Naive B cell (primary cell): ENCODE results near the gene CXCL12. TPM values are rescaled to one million over a fixed set of nuclear protein-coding genes. Genes with fewer than 3 reads are reported as not detected.

Experiments
- ATAC-seq, 2 donors: fragments of 150-1000 bp; cut with Tn5 transposase; 2 replicates each; pipeline ENCODE4 v1.10.0; 2021; ENCODE audit warnings: low read depth in 2 of 2, mild to moderate bottlenecking in 2 of 2, moderate library complexity in 2 of 2
- DNase-seq: peaks from one replicate; pipeline ENCODE4 v3.0.0; 2022
- H3K27ac Mint-ChIP-seq, 6 donors: one replicate each; pipeline ENCODE4 v1.8.0; 2020 to 2022; ENCODE audit warnings: mild to moderate bottlenecking in 6 of 6, mixed read lengths in 6 of 6, moderate library complexity in 5 of 6, inconsistent platforms in 2 of 6
- H3K27me3 Mint-ChIP-seq, 3 donors: one replicate each; pipeline ENCODE4 v1.8.0; 2021 to 2022; ENCODE audit warnings: mixed read lengths in 3 of 3, mild to moderate bottlenecking in 1 of 3
- H3K36me3 Mint-ChIP-seq, 2 donors: one replicate each; pipeline ENCODE4 v1.8.0; 2020 to 2022; ENCODE audit warnings: mixed read lengths in 2 of 2, inconsistent platforms in 1 of 2, mild to moderate bottlenecking in 1 of 2
- H3K4me1 Mint-ChIP-seq, 3 donors: one replicate each; pipeline ENCODE4 v1.8.0; 2020 to 2022; ENCODE audit warnings: mixed read lengths in 3 of 3, inconsistent platforms in 1 of 3, mild to moderate bottlenecking in 1 of 3, moderate library complexity in 1 of 3
- H3K4me3 Mint-ChIP-seq, 8 donors: one replicate each; pipeline ENCODE4 v1.8.0; 2020 to 2022; ENCODE audit warnings: mild to moderate bottlenecking in 8 of 8, mixed read lengths in 8 of 8, moderate library complexity in 8 of 8, inconsistent platforms in 2 of 8
- H3K9me3 Mint-ChIP-seq, 7 donors: one replicate each; pipeline ENCODE4 v1.8.0; 2020 to 2022; ENCODE audit warnings: mixed read lengths in 7 of 7, mild to moderate bottlenecking in 5 of 7, inconsistent platforms in 2 of 7, moderate library complexity in 1 of 7
- polyA plus RNA-seq, 6 donors: library from polyadenylated mRNA; unstranded; fragments of 300-500 nt; fragmentation: Illumina TruSeq; gene quantifications; one replicate each; pipeline ENCODE4 v1.2.3, GENCODE V29; 2021; ENCODE audit warnings: low read depth in 6 of 6

Gene CXCL12
- polyA plus RNA-seq, 6 donors from 2014 or later = not detected

- H3K4me3 Mint-ChIP-seq = peak overlapping the region in 1 of 8 donors; percentile 12
- H3K27ac Mint-ChIP-seq = no peak overlapping the region
- no peaks in the 10 kb centered on the region for H3K36me3 Mint-ChIP-seq
- DNase-seq (no peak), ATAC-seq (no peak)
- H3K27me3 Mint-ChIP-seq = peaks cover 4 to 29% (median 25%) of the 10 kb centered on the region in 3 donors
- peaks cover 0 to 2% (median 0%) of the 10 kb centered on the region in 7 donors for H3K9me3 Mint-ChIP-seq
- H3K4me1 Mint-ChIP-seq = no peaks in the 10 kb centered on the region
Observed at GRCh38 chr10:44396671-44397191, 11.8 kb upstream of the CXCL12 start.

GRCh38 chr10:44395902-44396670 lies 11.2 kb upstream of the CXCL12 start:
- DNase-seq (no peak), ATAC-seq (no peak)
- H3K4me3 Mint-ChIP-seq = no peak overlapping the region
- no peak overlapping the region for H3K27ac Mint-ChIP-seq
- H3K4me1 Mint-ChIP-seq = no peaks in the 10 kb centered on the region
- peaks cover 9 to 29% (median 29%) of the 10 kb centered on the region in 3 donors for H3K27me3 Mint-ChIP-seq
- H3K9me3 Mint-ChIP-seq = peaks cover 0 to 2% (median 0%) of the 10 kb centered on the region in 7 donors
- H3K36me3 Mint-ChIP-seq = no peaks in the 10 kb centered on the region

GRCh38 chr10:44395396-44395795 lies 10.5 kb upstream of the CXCL12 start:
- no peak overlapping the region for H3K27ac Mint-ChIP-seq
- no peaks in the 10 kb centered on the region for H3K36me3 Mint-ChIP-seq
- H3K4me3 Mint-ChIP-seq = no peak overlapping the region
- no peak for DNase-seq
- peaks cover 0 to 2% (median 0%) of the 10 kb centered on the region in 7 donors for H3K9me3 Mint-ChIP-seq
- peaks cover 9 to 35% (median 29%) of the 10 kb centered on the region in 3 donors for H3K27me3 Mint-ChIP-seq
- no peaks in the 10 kb centered on the region for H3K4me1 Mint-ChIP-seq
- no peak for ATAC-seq

GRCh38 chr10:44394696-44395381 lies 9.9 kb upstream of the CXCL12 start:
- Mint-ChIP-seq H3K4me3 (peak overlapping the region in 1 of 8 donors; percentile 37), H3K4me1 (no peaks in the 10 kb centered on the region), H3K9me3 (peaks cover 0 to 2% (median 0%) of the 10 kb centered on the region in 7 donors), H3K36me3 (no peaks in the 10 kb centered on the region), H3K27me3 (peaks cover 9 to 35% (median 29%) of the 10 kb centered on the region in 3 donors), H3K27ac (no peak overlapping the region)
- DNase-seq (no peak), ATAC-seq (no peak)

GRCh38 chr10:44393834-44394547 lies 9.1 kb upstream of the CXCL12 start:
- H3K4me3 Mint-ChIP-seq = no peak overlapping the region
- H3K4me1 Mint-ChIP-seq = no peaks in the 10 kb centered on the region
- H3K9me3 Mint-ChIP-seq = no peaks in the 10 kb centered on the region
- H3K36me3 Mint-ChIP-seq = no peaks in the 10 kb centered on the region
- DNase-seq (no peak), ATAC-seq (no peak)
- H3K27ac Mint-ChIP-seq = no peak overlapping the region
- H3K27me3 Mint-ChIP-seq = peaks cover 11 to 32% (median 29%) of the 10 kb centered on the region in 3 donors

- Mint-ChIP-seq H3K4me3 (no peak overlapping the region), H3K27me3 (peaks cover 14 to 35% (median 32%) of the 10 kb centered on the region in 3 donors), H3K27ac (no peak overlapping the region), H3K4me1 (no peaks in the 10 kb centered on the region), H3K9me3 (no peaks in the 10 kb centered on the region), H3K36me3 (no peaks in the 10 kb centered on the region)
- ATAC-seq = no peak
- no peak for DNase-seq
Observed at GRCh38 chr10:44393051-44393630, 8.2 kb upstream of the CXCL12 start.

- Mint-ChIP-seq H3K36me3 (no peaks in the 10 kb centered on the region), H3K27ac (peak overlapping the region in 1 of 6 donors; percentile 21), H3K4me3 (no peak overlapping the region), H3K27me3 (peaks cover 14 to 42% (median 39%) of the 10 kb centered on the region in 3 donors), H3K9me3 (no peaks in the 10 kb centered on the region), H3K4me1 (no peaks in the 10 kb centered on the region)
- DNase-seq = no peak
- ATAC-seq = no peak
Observed at GRCh38 chr10:44392420-44392819, 7.5 kb upstream of the CXCL12 start.

GRCh38 chr10:44391981-44392380 lies 7.1 kb upstream of the CXCL12 start:
- Mint-ChIP-seq H3K36me3 (no peaks in the 10 kb centered on the region), H3K9me3 (no peaks in the 10 kb centered on the region), H3K4me1 (peaks cover 0 to under 1% (median 0%) of the 10 kb centered on the region in 3 donors), H3K27ac (no peak overlapping the region), H3K27me3 (peaks cover 14 to 46% (median 41%) of the 10 kb centered on the region in 3 donors), H3K4me3 (no peak overlapping the region)
- ATAC-seq (no peak), DNase-seq (no peak)

GRCh38 chr10:44390585-44391072 lies 5.7 kb upstream of the CXCL12 start:
- Mint-ChIP-seq H3K36me3 (no peaks in the 10 kb centered on the region), H3K9me3 (no peaks in the 10 kb centered on the region)

GRCh38 chr10:44389556-44389955 lies 4.7 kb upstream of the CXCL12 start:
- Mint-ChIP-seq H3K4me3 (no peak overlapping the region), H3K27ac (no peak overlapping the region)

More at GRCh38 chr10:44390585-44391072, 5.7 kb upstream of the CXCL12 start:
- ATAC-seq (no peak), DNase-seq (no peak)
- Mint-ChIP-seq H3K27ac (no peak overlapping the region), H3K4me1 (peaks cover 0 to 5% (median 0%) of the 10 kb centered on the region in 3 donors), H3K4me3 (peak overlapping the region in 1 of 8 donors; percentile 35), H3K27me3 (peaks cover 16 to 42% (median 40%) of the 10 kb centered on the region in 3 donors)

GRCh38 chr10:44389150-44389549 lies 4.3 kb upstream of the CXCL12 start:
- H3K9me3 Mint-ChIP-seq = peaks cover 0 to 2% (median 0%) of the 10 kb centered on the region in 7 donors
- no peak overlapping the region for H3K4me3 Mint-ChIP-seq
- H3K4me1 Mint-ChIP-seq = peaks cover 0 to 7% (median 0%) of the 10 kb centered on the region in 3 donors
- ATAC-seq = no peak
- peaks cover 14 to 44% (median 35%) of the 10 kb centered on the region in 3 donors for H3K27me3 Mint-ChIP-seq
- DNase-seq = no peak
- no peaks in the 10 kb centered on the region for H3K36me3 Mint-ChIP-seq
- H3K27ac Mint-ChIP-seq = no peak overlapping the region

More at GRCh38 chr10:44389556-44389955, 4.7 kb upstream of the CXCL12 start:
- peaks cover 14 to 44% (median 35%) of the 10 kb centered on the region in 3 donors for H3K27me3 Mint-ChIP-seq
- H3K9me3 Mint-ChIP-seq = peaks cover 0 to 2% (median 0%) of the 10 kb centered on the region in 7 donors
- peaks cover 0 to 7% (median 0%) of the 10 kb centered on the region in 3 donors for H3K4me1 Mint-ChIP-seq
- no peaks in the 10 kb centered on the region for H3K36me3 Mint-ChIP-seq
- no peak for ATAC-seq
- no peak for DNase-seq

- DNase-seq = no peak
- H3K36me3 Mint-ChIP-seq = no peaks in the 10 kb centered on the region
- H3K27me3 Mint-ChIP-seq = peaks cover 14 to 46% (median 36%) of the 10 kb centered on the region in 3 donors
- peaks cover 0 to 7% (median 0%) of the 10 kb centered on the region in 3 donors for H3K4me1 Mint-ChIP-seq
- no peak overlapping the region for H3K27ac Mint-ChIP-seq
- H3K9me3 Mint-ChIP-seq = peaks cover 0 to 2% (median 0%) of the 10 kb centered on the region in 7 donors
- ATAC-seq = no peak
- H3K4me3 Mint-ChIP-seq = no peak overlapping the region
Observed at GRCh38 chr10:44388641-44389040, 3.7 kb upstream of the CXCL12 start.
